H1 (cell line): ENCODE data around the gene SMIM35. TPM values are rescaled to one million over a fixed set of nuclear protein-coding genes. Genes with fewer than 3 reads are reported as not detected.

Experiments used
- CTCF ChIA-PET: fragments of 300-600 bp; sonication (Branson Sonifier 250); formaldehyde crosslinking; loops from one replicate; lab custom pipeline; 2021; ENCODE audit not compliant: partially characterized antibody; lab: Charles Lee
- POLR2A ChIA-PET: fragments of 300-600 bp; sonication (Branson Sonifier 250); formaldehyde crosslinking; loops from one replicate; lab custom pipeline; 2021; ENCODE audit warnings: inconsistent platforms; ENCODE audit not compliant: partially characterized antibody; lab: Charles Lee
- DNase-seq, 2 experiments: peaks; one replicate each; pipeline versions ENCODE4 v3.0.0 to v3.0.0-alpha.2; 2010 to 2022; ENCODE audit warnings: low spot score in 2 of 2, low read depth in 1 of 2, mixed read lengths in 1 of 2
- FAIRE-seq: peaks from 2 replicates; lab custom pipeline; 2011; peaks lifted over from hg19 to GRCh38; lab: Jason Lieb, UNC
- H2AFZ ChIP-seq: 2 replicates; pipeline ENCODE4 v1.8.1; 2012; ENCODE audit warnings: low read length, inconsistent platforms
- H2AK5ac ChIP-seq: 2 replicates; pipeline ENCODE4 v1.6.1; 2013; ENCODE audit warnings: low read depth, low read length
- H2BK120ac ChIP-seq: replicated peaks from 2 replicates; pipeline ENCODE3; 2013; ENCODE audit warnings: low read depth, low read length, inconsistent platforms
- H2BK12ac ChIP-seq: 2 replicates; pipeline ENCODE4 v1.6.1; 2013; ENCODE audit warnings: low read depth, low read length
- H2BK15ac ChIP-seq: 2 replicates; pipeline ENCODE4 v1.6.1; 2013; ENCODE audit warnings: low read length
- H2BK20ac ChIP-seq: 2 replicates; pipeline ENCODE4 v1.6.1; 2013; ENCODE audit warnings: low read length
- H2BK5ac ChIP-seq: 2 replicates; pipeline ENCODE4 v1.6.1; 2013; ENCODE audit warnings: low read depth, low read length
- H3K14ac ChIP-seq: 2 replicates; pipeline ENCODE4 v1.6.1; 2013; ENCODE audit warnings: inconsistent platforms; ENCODE audit not compliant: insufficient read length
- H3K18ac ChIP-seq: 2 replicates; pipeline ENCODE4 v1.6.1; 2013; ENCODE audit warnings: low read length; ENCODE audit errors: extremely low read depth
- H3K23ac ChIP-seq: 2 replicates; pipeline ENCODE4 v1.6.1; 2013; ENCODE audit warnings: inconsistent platforms; ENCODE audit not compliant: insufficient read length
- H3K23me2 ChIP-seq: 2 replicates; pipeline ENCODE4 v1.6.1; 2013; ENCODE audit warnings: low read depth, low read length
- H3K27ac ChIP-seq: 2 replicates; pipeline ENCODE4 v1.6.1; 2011; ENCODE audit warnings: low read depth, low read length, inconsistent platforms
- H3K27me3 ChIP-seq, 4 experiments: replicated peaks in 1 of 4; 1 replicate in 1 of 4; 2 replicates in 3 of 4; pipeline versions ENCODE4 v1.6.1 to v1.8.1; 2011 to 2013; ENCODE audit warnings: low read length in 3 of 4, mild to moderate bottlenecking in 3 of 4, inconsistent platforms in 2 of 4, mixed read lengths in 2 of 4, moderate library complexity in 1 of 4; ENCODE audit not compliant: control insufficient read depth in 3 of 4, insufficient read depth in 3 of 4; ENCODE audit errors: extremely low read depth in 1 of 4
- H3K36me3 ChIP-seq, 4 experiments: 2 replicates each; pipeline versions ENCODE4 v1.6.1 to v1.8.1; 2011 to 2013; ENCODE audit warnings: mild to moderate bottlenecking in 4 of 4, low read length in 3 of 4, moderate library complexity in 2 of 4, control low read depth in 1 of 4, inconsistent platforms in 1 of 4; ENCODE audit not compliant: insufficient read depth in 4 of 4, control insufficient read depth in 2 of 4
- H3K4ac ChIP-seq: replicated peaks from 2 replicates; pipeline ENCODE3; 2013; ENCODE audit warnings: low read length, low read depth, mixed read lengths, inconsistent platforms; ENCODE audit not compliant: insufficient read length
- H3K4me1 ChIP-seq, 4 experiments: replicated peaks in 1 of 4; 1 replicate in 1 of 4; 2 replicates in 3 of 4; pipeline versions ENCODE4 v1.6.1 to v1.8.1; 2011 to 2013; ENCODE audit warnings: low read length in 3 of 4, inconsistent platforms in 2 of 4, mixed read lengths in 1 of 4; ENCODE audit not compliant: insufficient read depth in 4 of 4, control insufficient read depth in 3 of 4
- H3K4me2 ChIP-seq, 2 experiments: 2 replicates each; pipeline versions ENCODE4 v1.6.1 to v1.8.1; 2011 to 2013; ENCODE audit warnings: low read depth in 2 of 2, low read length in 2 of 2, control low read depth in 1 of 2, inconsistent platforms in 1 of 2, mild to moderate bottlenecking in 1 of 2; ENCODE audit not compliant: insufficient read depth in 1 of 2
- H3K4me3 ChIP-seq, 4 experiments: fragments of 200-600, 300-600 bp in 1 of 4; sonication (generic), shearing (Covaris generic), sonication (Bioruptor Twin) in 1 of 4; 2 replicates each; pipeline versions ENCODE4 v1.5.1 to v1.8.1; 2011 to 2016; ENCODE audit warnings: low read length in 4 of 4, low read depth in 3 of 4, control low read depth in 2 of 4, inconsistent platforms in 2 of 4, mild to moderate bottlenecking in 2 of 4, mixed read lengths in 1 of 4, moderate library complexity in 1 of 4; ENCODE audit not compliant: insufficient read depth in 2 of 4; ENCODE audit errors: extremely low read depth in 1 of 4
- H3K56ac ChIP-seq: replicated peaks from 2 replicates; pipeline ENCODE3; 2013; ENCODE audit warnings: low read depth, mild to moderate bottlenecking, mixed read lengths, low read length, inconsistent platforms; ENCODE audit not compliant: insufficient read length
- H3K79me1 ChIP-seq: 2 replicates; pipeline ENCODE4 v1.6.1; 2013; ENCODE audit warnings: low read depth, low read length, control low read depth
- H3K79me2 ChIP-seq, 2 experiments: 2 replicates each; pipeline versions ENCODE4 v1.6.1 to v1.8.1; 2012 to 2013; ENCODE audit warnings: low read length in 2 of 2, mild to moderate bottlenecking in 2 of 2, inconsistent platforms in 1 of 2; ENCODE audit not compliant: insufficient read depth in 2 of 2, control insufficient read depth in 1 of 2
- H3K9ac ChIP-seq, 4 experiments: replicated peaks in 1 of 4; 1 replicate in 1 of 4; 2 replicates in 3 of 4; pipeline versions ENCODE4 v1.6.1 to v1.8.1; 2011 to 2013; ENCODE audit warnings: low read depth in 3 of 4, low read length in 3 of 4, control low read depth in 2 of 4, mild to moderate bottlenecking in 2 of 4, moderate library complexity in 2 of 4, inconsistent platforms in 1 of 4; ENCODE audit errors: extremely low read depth in 1 of 4
- H3K9me3 ChIP-seq, 2 experiments: 2 replicates each; pipeline versions ENCODE4 v1.6.1 to v1.8.1; 2012 to 2013; ENCODE audit warnings: mild to moderate bottlenecking in 2 of 2, moderate library complexity in 2 of 2, control low read depth in 1 of 2, inconsistent platforms in 1 of 2, low read depth in 1 of 2, low read length in 1 of 2, mixed read lengths in 1 of 2; ENCODE audit not compliant: insufficient read depth in 2 of 2
- H4K20me1 ChIP-seq, 2 experiments: replicated peaks in 1 of 2; 2 replicates each; pipeline versions ENCODE3 to v1.8.1; 2011 to 2013; ENCODE audit warnings: inconsistent platforms in 2 of 2, low read length in 2 of 2, mild to moderate bottlenecking in 1 of 2; ENCODE audit not compliant: insufficient read depth in 2 of 2, control insufficient read depth in 1 of 2
- H4K5ac ChIP-seq: 2 replicates; pipeline ENCODE4 v1.6.1; 2013; ENCODE audit warnings: low read length, low read depth, mixed read lengths, inconsistent platforms; ENCODE audit not compliant: insufficient read length
- H4K8ac ChIP-seq: 2 replicates; pipeline ENCODE4 v1.8.0; 2013; ENCODE audit warnings: mild to moderate bottlenecking, moderate library complexity, low read length, inconsistent platforms; ENCODE audit not compliant: insufficient read depth; ENCODE audit errors: extremely low read depth
- H4K91ac ChIP-seq: replicated peaks from 2 replicates; pipeline ENCODE3; 2013; ENCODE audit warnings: low read length, mixed read lengths, inconsistent platforms; ENCODE audit not compliant: insufficient read length
- ATF3 ChIP-seq: IDR thresholded peaks from 2 replicates; pipeline ENCODE4 v1.6.1; 2011; ENCODE audit warnings: low read depth, mild to moderate bottlenecking, low read length; ENCODE audit not compliant: insufficient read depth
- CTCF ChIP-seq, 3 experiments: IDR thresholded peaks; 1 replicate in 2 of 3; 2 replicates in 1 of 3; pipeline versions ENCODE4 v1.5.1 to v1.6.1; 2011; ENCODE audit warnings: low read length in 3 of 3, mild to moderate bottlenecking in 3 of 3, inconsistent platforms in 2 of 3, low read depth in 1 of 3, moderate library complexity in 1 of 3; ENCODE audit not compliant: insufficient read depth in 1 of 3; ENCODE audit errors: control extremely low read depth in 1 of 3
- HDAC6 ChIP-seq: IDR thresholded peaks from one replicate; pipeline ENCODE4 v1.7.1; 2012; ENCODE audit warnings: low read depth, mild to moderate bottlenecking, inconsistent platforms, low read length, moderate library complexity
- PHF8 ChIP-seq: fragments of 200-600 bp; sonication (generic); conservative IDR thresholded peaks from 2 replicates; pipeline ENCODE4 v1.7.1; 2012; ENCODE audit warnings: low read depth, mild to moderate bottlenecking, inconsistent platforms, low read length, moderate library complexity
- SIN3A ChIP-seq, 2 experiments: IDR thresholded peaks in 1 of 2; conservative IDR thresholded peaks in 1 of 2; 2 replicates each; pipeline ENCODE4 v1.6.1; 2011 to 2012; ENCODE audit warnings: low read length in 2 of 2, improper control_type of control experiment in 1 of 2, low read depth in 1 of 2, mild to moderate bottlenecking in 1 of 2
- WGBS, 2 experiments: shearing (Covaris generic) in 1 of 2; methylation state at CpG; one replicate each; pipeline versions ENCODE4 v1.1.6 to v1.1.7; 2013 to 2015; ENCODE audit warnings: low lambda C conversion rate in 2 of 2, mixed read lengths in 2 of 2, inconsistent platforms in 1 of 2, low coverage in 1 of 2, missing lambda C conversion rate in 1 of 2; ENCODE audit not compliant: insufficient replicate concordance in 2 of 2, insufficient coverage in 1 of 2, insufficient read length in 1 of 2; ENCODE audit errors: extremely low coverage in 1 of 2, missing lambda C conversion rate in 1 of 2; 5-methylcytosine and 5-hydroxymethylcytosine counted together
- polyA plus RNA-seq, 7 experiments: library from polyadenylated mRNA; depleted of rRNA in 3 of 7; stranded (reverse) in 5 of 7; unstranded in 2 of 7; fragments of >200 nt in 5 of 7; fragments of 200-250 nt in 2 of 7; gene quantifications; 1 replicate in 5 of 7; 2 replicates in 1 of 7; 4 replicates in 1 of 7; pipeline versions ENCODE4 v1.2.1 to v1.2.3, GENCODE V29; 2011 to 2013; ENCODE audit warnings: missing spikeins in 2 of 7, mixed read lengths in 2 of 7
- total RNA-seq: library from RNA; stranded (reverse); fragmentation: NEBNext Ultra II Directional; extraction: Animal tissue kit (Norgen Biotek cat#: 25700); gene quantifications from 2 replicates; pipeline ENCODE4 v1.2.1, GENCODE V29; 2021

Gene SMIM35
- total and polyA plus RNA-seq, 2 of the 8 experiments (the other 6 are each of a cell fraction or from before 2014, with no cell fraction given), result not detected

- no peak overlapping the region for H4K91ac ChIP-seq
- no peaks in the 10 kb centered on the region for H3K9me3 ChIP-seq
- no peak overlapping the region for H4K8ac ChIP-seq
- H3K27ac ChIP-seq, result no peak overlapping the region
- H2BK15ac ChIP-seq, result no peak overlapping the region
- no peak overlapping the region for H3K14ac ChIP-seq
- no peaks in the 10 kb centered on the region for H3K23me2 ChIP-seq
- no peak overlapping the region for H2BK120ac ChIP-seq
- no peak overlapping the region for H3K9ac ChIP-seq
- H2AK5ac ChIP-seq, result no peak overlapping the region
- CTCF ChIA-PET, result interaction anchor here (0.6 to 2.0 kb wide), 7 partner anchors 12 to 619 kb away, joined by 3 to 4 read pairs (median 3); no protein-coding TSS in a partner anchor
- no peak overlapping the region for H3K4ac ChIP-seq
- WGBS, 2 experiments, result 78% methylated on average over 1 of the region's 1 CpG; no CpG with 5 or more reads in 1 of the 2 experiments
- no peak overlapping the region for H3K4me2 ChIP-seq
- DNase-seq (no peak), FAIRE-seq (no peak)
- no peaks in the 10 kb centered on the region for H3K27me3 ChIP-seq
- no peak overlapping the region for H2AFZ ChIP-seq
- no peak for TF ChIP-seq PHF8
- TF ChIP-seq SIN3A (conservative IDR thresholded peaks at IDR 0.05 in 1 of 2, IDR thresholded peaks at IDR 0.05 in 1 of 2; ENCODE audit: low read depth in 1 of 2, low read length in 2 of 2), result no peak
- no peak for TF ChIP-seq CTCF (IDR thresholded peaks at IDR 0.05; ENCODE audit: control extremely low read depth in 1 of 3, insufficient read depth in 1 of 3, low read depth in 1 of 3, low read length in 3 of 3)
- no peak for TF ChIP-seq HDAC6
- no peak for TF ChIP-seq ATF3
- H3K18ac ChIP-seq, result no peak overlapping the region
- no peaks in the 10 kb centered on the region for H3K4me1 ChIP-seq
- no peaks in the 10 kb centered on the region for H3K79me2 ChIP-seq
- no peak overlapping the region for H2BK12ac ChIP-seq
- no peak overlapping the region for H2BK5ac ChIP-seq
- H4K5ac ChIP-seq, result no peak overlapping the region
- H3K79me1 ChIP-seq, result no peaks in the 10 kb centered on the region
- POLR2A ChIA-PET, result no interaction called here
- H2BK20ac ChIP-seq, result no peak overlapping the region
- no peak overlapping the region for H3K4me3 ChIP-seq
- H3K56ac ChIP-seq, result no peak overlapping the region
- no peak overlapping the region for H3K23ac ChIP-seq
- H3K36me3 ChIP-seq, result no peaks in the 10 kb centered on the region
- H4K20me1 ChIP-seq, result no peaks in the 10 kb centered on the region
Measured at GRCh38 chr11:118042141-118042540, 44.6 kb downstream of the SMIM35 start.
